ENCODE results near the gene AKT1S1.

DNA sequence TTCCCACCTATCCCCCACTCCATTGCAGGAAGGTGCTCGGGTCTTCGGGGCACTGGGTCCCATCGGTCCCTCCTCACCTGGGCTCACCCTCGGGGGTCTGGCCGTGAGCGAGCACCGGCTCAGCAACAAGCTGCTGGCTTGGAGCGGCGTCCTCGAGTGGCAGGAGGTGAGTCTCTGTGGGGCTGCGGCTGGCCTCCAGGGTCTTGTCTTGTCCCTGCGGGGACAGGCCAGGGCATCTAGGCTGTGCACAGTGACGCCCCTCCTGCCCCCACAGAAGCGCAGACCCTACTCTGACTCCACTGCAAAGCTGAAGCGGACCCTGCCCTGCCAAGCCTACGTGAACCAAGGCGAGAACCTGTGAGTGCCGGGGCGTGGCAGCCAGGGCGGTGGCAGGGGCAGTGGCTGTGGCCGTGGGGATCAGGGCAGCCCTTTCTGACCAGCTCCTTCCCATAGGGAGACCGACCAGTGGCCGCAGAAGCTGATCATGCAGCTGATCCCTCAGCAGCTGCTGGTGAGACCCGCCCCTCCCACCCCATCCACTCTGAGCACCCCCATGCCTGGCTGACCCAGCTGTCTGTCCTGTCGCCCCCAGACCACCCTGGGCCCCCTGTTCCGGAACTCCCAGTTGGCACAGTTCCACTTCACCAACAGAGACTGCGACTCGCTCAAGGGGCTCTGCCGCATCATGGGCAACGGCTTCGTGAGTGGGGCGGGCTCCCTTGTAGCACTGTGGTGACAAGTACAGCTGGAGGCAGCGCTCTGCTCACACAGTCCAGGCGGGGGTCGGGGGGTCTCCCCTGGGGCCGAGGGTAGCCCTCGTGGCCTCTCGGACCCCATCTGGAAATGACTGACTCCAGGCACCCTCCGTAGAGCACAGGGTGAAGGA is 22.5 kb downstream of the AKT1S1 start:
- TF ChIP-seq, protein P1, sequence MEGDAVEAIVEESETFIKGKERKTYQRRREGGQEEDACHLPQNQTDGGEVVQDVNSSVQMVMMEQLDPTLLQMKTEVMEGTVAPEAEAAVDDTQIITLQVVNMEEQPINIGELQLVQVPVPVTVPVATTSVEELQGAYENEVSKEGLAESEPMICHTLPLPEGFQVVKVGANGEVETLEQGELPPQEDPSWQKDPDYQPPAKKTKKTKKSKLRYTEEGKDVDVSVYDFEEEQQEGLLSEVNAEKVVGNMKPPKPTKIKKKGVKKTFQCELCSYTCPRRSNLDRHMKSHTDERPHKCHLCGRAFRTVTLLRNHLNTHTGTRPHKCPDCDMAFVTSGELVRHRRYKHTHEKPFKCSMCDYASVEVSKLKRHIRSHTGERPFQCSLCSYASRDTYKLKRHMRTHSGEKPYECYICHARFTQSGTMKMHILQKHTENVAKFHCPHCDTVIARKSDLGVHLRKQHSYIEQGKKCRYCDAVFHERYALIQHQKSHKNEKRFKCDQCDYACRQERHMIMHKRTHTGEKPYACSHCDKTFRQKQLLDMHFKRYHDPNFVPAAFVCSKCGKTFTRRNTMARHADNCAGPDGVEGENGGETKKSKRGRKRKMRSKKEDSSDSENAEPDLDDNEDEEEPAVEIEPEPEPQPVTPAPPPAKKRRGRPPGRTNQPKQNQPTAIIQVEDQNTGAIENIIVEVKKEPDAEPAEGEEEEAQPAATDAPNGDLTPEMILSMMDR (IDR thresholded peaks at IDR 0.05): no peak
- no peak for TF ChIP-seq EZH2 (IDR thresholded peaks at IDR 0.05; ENCODE audit: borderline replicate concordance, insufficient read depth, low read depth, low read length, poor library complexity, severe bottlenecking)
